SU-DHL-6 (cell line): Measurements from ENCODE around the gene TRAIP.

Experiments
- H2AFZ ChIP-seq: fragments of 200-600 bp; sonication (generic); 2 replicates; pipeline ENCODE4 v1.6.1; 2014; ENCODE audit warnings: low read depth, mild to moderate bottlenecking, moderate library complexity, mixed read lengths, antibody characterized with exemption, low read length; ENCODE audit not compliant: severe bottlenecking
- H3F3A ChIP-seq: fragments of 200-600 bp; shearing (Covaris generic); 2 replicates; pipeline ENCODE4 v1.6.0; 2016; ENCODE audit warnings: antibody characterized with exemption, mild to moderate bottlenecking; ENCODE audit not compliant: insufficient read depth
- H3K27ac ChIP-seq: fragments of 200-600 bp; sonication (generic); 2 replicates; pipeline ENCODE4 v1.5.1; 2016; ENCODE audit warnings: low read depth, mild to moderate bottlenecking, low read length, moderate library complexity, mixed read lengths
- H3K27me3 ChIP-seq: fragments of 200-600 bp; sonication (generic), shearing (Covaris generic); 2 replicates; pipeline ENCODE4 v1.6.0; 2014; ENCODE audit warnings: mild to moderate bottlenecking, low read length
- H3K36me3 ChIP-seq: fragments of 200-600 bp; sonication (generic); 2 replicates; pipeline ENCODE4 v1.6.1; 2014; ENCODE audit warnings: mild to moderate bottlenecking, low read length, mixed read lengths
- H3K4me2 ChIP-seq: fragments of 300-600, 200-600 bp; shearing (Covaris generic), sonication (generic); 2 replicates; pipeline ENCODE4 v1.6.0; 2014; ENCODE audit warnings: low read length, low read depth, mild to moderate bottlenecking; ENCODE audit not compliant: poor library complexity, severe bottlenecking
- H3K4me3 ChIP-seq: fragments of 200-600 bp; sonication (generic); 2 replicates; pipeline ENCODE4 v1.5.1; 2014; ENCODE audit warnings: antibody characterized with exemption, low read length, mild to moderate bottlenecking, mixed read lengths; ENCODE audit not compliant: insufficient read depth, poor library complexity, severe bottlenecking
- H3K79me2 ChIP-seq: fragments of 200-600 bp; sonication (generic); 2 replicates; pipeline ENCODE4 v1.6.1; 2014; ENCODE audit warnings: mild to moderate bottlenecking, low read length, moderate library complexity; ENCODE audit not compliant: insufficient read depth
- H3K9ac ChIP-seq: fragments of 200-600 bp; sonication (generic); 2 replicates; pipeline ENCODE4 v1.7.0; 2014; ENCODE audit warnings: mild to moderate bottlenecking, low read length
- H3K9me2 ChIP-seq: fragments of 200-600 bp; sonication (generic); replicated peaks from 2 replicates; pipeline ENCODE4 v1.6.1; 2014; ENCODE audit warnings: low read length; ENCODE audit not compliant: insufficient read depth
- H3K9me3 ChIP-seq: fragments of 200-600 bp; sonication (generic); 2 replicates; pipeline ENCODE4 v1.6.1; 2014; ENCODE audit warnings: low read length, mixed read lengths; ENCODE audit not compliant: insufficient read depth
- H4K20me1 ChIP-seq: fragments of 200-600 bp; sonication (generic); 2 replicates; pipeline ENCODE4 v1.6.1; 2014; ENCODE audit warnings: low read depth, mild to moderate bottlenecking, antibody characterized with exemption, low read length, moderate library complexity, mixed read lengths
- CTCF ChIP-seq: fragments of 200-600 bp; sonication (generic); IDR thresholded peaks from one replicate; pipeline ENCODE4 v1.5.1; 2017; ENCODE audit warnings: antibody characterized with exemption, mild to moderate bottlenecking, low read length, moderate library complexity; ENCODE audit not compliant: insufficient read depth, poor library complexity, severe bottlenecking
- EZH2phosphoT487 ChIP-seq: fragments of 200-600 bp; sonication (generic), shearing (Covaris generic); conservative IDR thresholded peaks from 2 replicates; pipeline ENCODE4 v1.6.1; 2018; ENCODE audit warnings: mild to moderate bottlenecking, antibody characterized with exemption, low read length, moderate library complexity, mixed read lengths

TRAIP gene

GRCh38 chr3:49899815-49900214 is 43.5 kb upstream of the TRAIP start:
- no peaks in the 10 kb centered on the region for H3F3A ChIP-seq
- no peak overlapping the region for H2AFZ ChIP-seq
- H3K27me3 ChIP-seq, result no peaks in the 10 kb centered on the region
- peak; percentile 48 for TF ChIP-seq CTCF
- no peak for TF ChIP-seq EZH2phosphoT487
- H3K79me2 ChIP-seq, result no peaks in the 10 kb centered on the region
- H3K4me3 ChIP-seq, result no peak overlapping the region
- no peaks in the 10 kb centered on the region for H3K9me2 ChIP-seq
- no peaks in the 10 kb centered on the region for H3K9me3 ChIP-seq
- no peaks in the 10 kb centered on the region for H4K20me1 ChIP-seq
- no peak overlapping the region for H3K27ac ChIP-seq
- H3K9ac ChIP-seq, result no peak overlapping the region
- H3K4me2 ChIP-seq, result no peak overlapping the region
- H3K36me3 ChIP-seq, result no peaks in the 10 kb centered on the region

- Histone ChIP-seq H3K79me2 (no peaks in the 10 kb centered on the region), H3K9me3 (no peaks in the 10 kb centered on the region), H3K4me2 (no peak overlapping the region), H2AFZ (no peak overlapping the region), H3K27me3 (no peaks in the 10 kb centered on the region), H3K9me2 (no peaks in the 10 kb centered on the region), H3K4me3 (no peak overlapping the region), H3F3A (no peaks in the 10 kb centered on the region), H3K9ac (no peak overlapping the region), H4K20me1 (no peaks in the 10 kb centered on the region), H3K27ac (no peak overlapping the region), H3K36me3 (no peaks in the 10 kb centered on the region)
- TF ChIP-seq EZH2phosphoT487, result no peak
- TF ChIP-seq CTCF, result no peak
These were observed 42.6 kb upstream of the TRAIP start for GRCh38 chr3:49898991-49899390.

- H3K36me3 ChIP-seq, result no peaks in the 10 kb centered on the region
- H3K4me3 ChIP-seq, result no peak overlapping the region
- no peak overlapping the region for H3K9ac ChIP-seq
- H3F3A ChIP-seq, result no peaks in the 10 kb centered on the region
- no peak for TF ChIP-seq EZH2phosphoT487
- TF ChIP-seq CTCF, result no peak
- H3K4me2 ChIP-seq, result no peak overlapping the region
- H3K9me2 ChIP-seq, result no peaks in the 10 kb centered on the region
- no peaks in the 10 kb centered on the region for H3K27me3 ChIP-seq
- H4K20me1 ChIP-seq, result no peaks in the 10 kb centered on the region
- H3K79me2 ChIP-seq, result no peaks in the 10 kb centered on the region
- H3K9me3 ChIP-seq, result no peaks in the 10 kb centered on the region
- H3K27ac ChIP-seq, result no peak overlapping the region
- no peak overlapping the region for H2AFZ ChIP-seq
These were observed 40.0 kb upstream of the TRAIP start for GRCh38 chr3:49896345-49896744.
